Neutrophil (primary cell): ENCODE measurements around the gene MSL1.

Experiments used
- H3K27ac ChIP-seq: fragments of 200-600 bp; sonication (generic); 2 replicates; pipeline ENCODE4 v1.5.1; 2016; ENCODE audit warnings: mild to moderate bottlenecking, moderate library complexity
- H3K27me3 ChIP-seq: fragments of 200-600 bp; sonication (generic); 2 replicates; pipeline ENCODE4 v1.6.0; 2016; ENCODE audit warnings: mild to moderate bottlenecking
- H3K36me3 ChIP-seq: fragments of 200-600 bp; sonication (generic); 2 replicates; pipeline ENCODE4 v1.5.1; 2017
- H3K4me1 ChIP-seq, 2 experiments: fragments of 200-600 bp in 1 of 2; sonication (generic) in 1 of 2; 1 replicate in 1 of 2; 2 replicates in 1 of 2; pipeline versions ENCODE4 v1.5.1 to v1.6.1; 2013 to 2016; ENCODE audit warnings: low read depth in 1 of 2, low read length in 1 of 2, mild to moderate bottlenecking in 1 of 2, moderate library complexity in 1 of 2; ENCODE audit not compliant: control insufficient read depth in 1 of 2, insufficient read depth in 1 of 2
- H3K4me3 ChIP-seq, 2 experiments: fragments of 200-600 bp in 1 of 2; sonication (generic) in 1 of 2; 1 replicate in 1 of 2; 2 replicates in 1 of 2; pipeline ENCODE4 v1.5.1; 2013 to 2016; ENCODE audit warnings: low read depth in 1 of 2, low read length in 1 of 2, mild to moderate bottlenecking in 1 of 2, moderate library complexity in 1 of 2
- H3K9me3 ChIP-seq: fragments of 200-600 bp; sonication (generic); 2 replicates; pipeline ENCODE4 v1.5.1; 2016
- CTCF ChIP-seq: fragments of 200-600 bp; sonication (generic); IDR thresholded peaks from 2 replicates; pipeline ENCODE4 v1.5.1; 2016; ENCODE audit warnings: antibody characterized with exemption

MSL1 gene

GRCh38 chr17:40089077-40089895, 32.5 kb upstream of the MSL1 start:
- no peaks in the 10 kb centered on the region for H3K27me3 ChIP-seq
- H3K4me1 ChIP-seq, result peaks cover 0 to 2% of the 10 kb centered on the region in 2 experiments
- H3K36me3 ChIP-seq, result peaks cover 98% of the 10 kb centered on the region
- H3K4me3 ChIP-seq, result no peak overlapping the region
- TF ChIP-seq CTCF, result no peak
- no peaks in the 10 kb centered on the region for H3K9me3 ChIP-seq
- no peak overlapping the region for H3K27ac ChIP-seq

- Histone ChIP-seq H3K9me3 (no peaks in the 10 kb centered on the region), H3K27me3 (no peaks in the 10 kb centered on the region), H3K4me1 (peaks cover 8 to 14% of the 10 kb centered on the region in 2 experiments), H3K27ac (no peak overlapping the region), H3K4me3 (no peak overlapping the region), H3K36me3 (peaks cover 86% of the 10 kb centered on the region)
- TF ChIP-seq CTCF, result no peak
These were observed 31.3 kb upstream of the MSL1 start for GRCh38 chr17:40090237-40091119.

GRCh38 chr17:40091691-40092397, 29.9 kb upstream of the MSL1 start:
- peaks cover 72% of the 10 kb centered on the region for H3K36me3 ChIP-seq

GRCh38 chr17:40092581-40092980, 29.2 kb upstream of the MSL1 start:
- Histone ChIP-seq H3K27me3 (no peaks in the 10 kb centered on the region), H3K36me3 (peaks cover 65% of the 10 kb centered on the region), H3K4me3 (no peak overlapping the region), H3K4me1 (peaks cover 29 to 35% of the 10 kb centered on the region in 2 experiments), H3K27ac (no peak overlapping the region), H3K9me3 (no peaks in the 10 kb centered on the region)
- no peak for TF ChIP-seq CTCF

More at GRCh38 chr17:40091691-40092397, 29.9 kb upstream of the MSL1 start:
- no peaks in the 10 kb centered on the region for H3K9me3 ChIP-seq
- H3K4me1 ChIP-seq, result peaks cover 21 to 28% of the 10 kb centered on the region in 2 experiments
- TF ChIP-seq CTCF, result no peak
- H3K27ac ChIP-seq, result peak overlapping the region; percentile 20
- no peaks in the 10 kb centered on the region for H3K27me3 ChIP-seq
- no peak overlapping the region for H3K4me3 ChIP-seq

GRCh38 chr17:40093005-40093579, 28.7 kb upstream of the MSL1 start:
- Histone ChIP-seq H3K27me3 (no peaks in the 10 kb centered on the region), H3K9me3 (no peaks in the 10 kb centered on the region), H3K36me3 (peaks cover 60% of the 10 kb centered on the region), H3K4me3 (no peak overlapping the region), H3K27ac (peak overlapping the region; percentile 97), H3K4me1 (peaks cover 34 to 40% of the 10 kb centered on the region in 2 experiments)
- no peak for TF ChIP-seq CTCF
